Gastroesophageal sphincter (tissue), 3 donors: Measurements from ENCODE around the gene LMO7.

Experiments
- CTCF ChIP-seq, 4 experiments: fragments of 200-600 bp in 2 of 4; fragments of 450-650 bp in 2 of 4; sonication (generic) in 1 of 4; IDR thresholded peaks; one replicate each; pipeline ENCODE4 v1.5.1; 2017 to 2019; ENCODE audit warnings: antibody characterized with exemption in 4 of 4, mild to moderate bottlenecking in 2 of 4, moderate library complexity in 2 of 4
- EP300 ChIP-seq: sonication (generic); formaldehyde crosslinking; IDR thresholded peaks from one replicate; pipeline ENCODE4 v1.6.1; 2017; ENCODE audit warnings: antibody characterized with exemption, mild to moderate bottlenecking
- POLR2AphosphoS5 ChIP-seq: sonication (generic); formaldehyde crosslinking; IDR thresholded peaks from one replicate; pipeline ENCODE4 v1.6.1; 2017; ENCODE audit warnings: antibody characterized with exemption

- TF ChIP-seq CTCF (IDR thresholded peaks at IDR 0.05) (no peak), POLR2AphosphoS5 (no peak), EP300 (no peak)
Observed at GRCh38 chr13:75726306-75726705, 90.2 kb downstream of the LMO7 start.
